Gastrocnemius medialis (tissue), 4 donors: ENCODE measurements around the gene FAM174B.

Experiments
- POLR2A ChIP-seq, 2 donors: fragments of 450-650 bp; IDR thresholded peaks; one replicate each; pipeline ENCODE4 v1.6.1; 2017; ENCODE audit warnings: antibody characterized with exemption in 2 of 2, mild to moderate bottlenecking in 2 of 2, moderate library complexity in 2 of 2
- TF ChIP-seq, protein P1 (sequence below), 5 experiments: fragments of 450-650 bp in 3 of 5; fragments of 200-600 bp in 2 of 5; sonication (generic) in 2 of 5; IDR thresholded peaks in 4 of 5; conservative IDR thresholded peaks in 1 of 5; 1 replicate in 4 of 5; 2 replicates in 1 of 5; pipeline ENCODE4 v1.5.1; 2016 to 2019; ENCODE audit warnings: antibody characterized with exemption in 5 of 5, mild to moderate bottlenecking in 3 of 5, moderate library complexity in 3 of 5

GRCh38 chr15:92596623-92597022, 59.0 kb downstream of the FAM174B start:
- TF ChIP-seq POLR2A (IDR thresholded peaks at IDR 0.05) = no peak
- TF ChIP-seq, protein P1, sequence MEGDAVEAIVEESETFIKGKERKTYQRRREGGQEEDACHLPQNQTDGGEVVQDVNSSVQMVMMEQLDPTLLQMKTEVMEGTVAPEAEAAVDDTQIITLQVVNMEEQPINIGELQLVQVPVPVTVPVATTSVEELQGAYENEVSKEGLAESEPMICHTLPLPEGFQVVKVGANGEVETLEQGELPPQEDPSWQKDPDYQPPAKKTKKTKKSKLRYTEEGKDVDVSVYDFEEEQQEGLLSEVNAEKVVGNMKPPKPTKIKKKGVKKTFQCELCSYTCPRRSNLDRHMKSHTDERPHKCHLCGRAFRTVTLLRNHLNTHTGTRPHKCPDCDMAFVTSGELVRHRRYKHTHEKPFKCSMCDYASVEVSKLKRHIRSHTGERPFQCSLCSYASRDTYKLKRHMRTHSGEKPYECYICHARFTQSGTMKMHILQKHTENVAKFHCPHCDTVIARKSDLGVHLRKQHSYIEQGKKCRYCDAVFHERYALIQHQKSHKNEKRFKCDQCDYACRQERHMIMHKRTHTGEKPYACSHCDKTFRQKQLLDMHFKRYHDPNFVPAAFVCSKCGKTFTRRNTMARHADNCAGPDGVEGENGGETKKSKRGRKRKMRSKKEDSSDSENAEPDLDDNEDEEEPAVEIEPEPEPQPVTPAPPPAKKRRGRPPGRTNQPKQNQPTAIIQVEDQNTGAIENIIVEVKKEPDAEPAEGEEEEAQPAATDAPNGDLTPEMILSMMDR (IDR thresholded peaks at IDR 0.05 in 4 of 5, conservative IDR thresholded peaks at IDR 0.05 in 1 of 5) = no peak
